Lung (tissue), 12 donors: ENCODE results near the gene MAG. TPM values are rescaled to one million over a fixed set of nuclear protein-coding genes. Genes with fewer than 3 reads are reported as not detected.

Experiments used
- ATAC-seq: fragments of 200-7000 bp; cut with Tn5 transposase; one replicate; pipeline ENCODE4 v1.9.1; 2020; ENCODE audit warnings: moderate number of reproducible peaks; ENCODE audit not compliant: insufficient read depth, low FRiP score
- DNase-seq, 3 donors: peaks; one replicate each; pipeline ENCODE4 v3.0.0-alpha.2; 2013 to 2017
- H3K27ac ChIP-seq, 2 donors: one replicate each; pipeline ENCODE4 v1.5.1; 2013; ENCODE audit warnings: mild to moderate bottlenecking in 2 of 2, moderate library complexity in 2 of 2, control low read depth in 1 of 2, inconsistent platforms in 1 of 2, low read depth in 1 of 2, low read length in 1 of 2
- H3K27me3 ChIP-seq, 3 donors: one replicate each; pipeline ENCODE4 v1.5.1; 2013; ENCODE audit warnings: low read length in 2 of 3; ENCODE audit not compliant: control insufficient read depth in 3 of 3, insufficient read depth in 3 of 3
- H3K36me3 ChIP-seq, 4 donors: one replicate each; pipeline ENCODE4 v1.5.1; 2013; ENCODE audit warnings: low read length in 4 of 4, mild to moderate bottlenecking in 1 of 4, moderate library complexity in 1 of 4; ENCODE audit not compliant: control insufficient read depth in 4 of 4, insufficient read depth in 4 of 4
- H3K4me1 ChIP-seq, 5 donors: one replicate each; pipeline ENCODE4 v1.5.1; 2013; ENCODE audit warnings: low read length in 5 of 5, mild to moderate bottlenecking in 2 of 5, moderate library complexity in 1 of 5; ENCODE audit not compliant: control insufficient read depth in 5 of 5, insufficient read depth in 5 of 5
- H3K4me3 ChIP-seq: one replicate; pipeline ENCODE4 v1.5.1; 2013; ENCODE audit warnings: mild to moderate bottlenecking, control low read depth, moderate library complexity
- H3K9ac ChIP-seq, 2 donors: one replicate each; pipeline ENCODE4 v1.5.1; 2013; ENCODE audit warnings: low read length in 2 of 2, control low read depth in 1 of 2; ENCODE audit not compliant: insufficient read depth in 1 of 2
- H3K9me3 ChIP-seq, 4 donors: one replicate each; pipeline ENCODE4 v1.5.1; 2013; ENCODE audit warnings: low read length in 3 of 4, mild to moderate bottlenecking in 1 of 4, moderate library complexity in 1 of 4; ENCODE audit not compliant: control insufficient read depth in 4 of 4, insufficient read depth in 3 of 4
- CTCF ChIP-seq: IDR thresholded peaks from 2 replicates; pipeline ENCODE4 v1.5.1; 2012; ENCODE audit warnings: mild to moderate bottlenecking; ENCODE audit errors: control extremely low read depth, extremely low read depth
- WGBS, 2 donors: extraction: QIAGEN DNeasy Blood & Tissue Kit; methylation state at CpG; one replicate each; pipeline ENCODE4 v1.1.7; 2013; 5-methylcytosine and 5-hydroxymethylcytosine counted together
- polyA plus RNA-seq, 2 donors: library from polyadenylated mRNA; stranded (reverse); fragments of 200-250 nt; gene quantifications; one replicate each; pipeline ENCODE4 v1.2.1, GENCODE V29; 2013
- total RNA-seq, 2 donors: library from RNA; depleted of rRNA in 1 of 2; stranded (reverse); fragments of >200 nt in 1 of 2; gene quantifications; one replicate each; pipeline ENCODE4 v1.2.1, GENCODE V29; 2014 to 2021
- donor health status: control.
- donor health status: control.
- donor health status: Bipolar disorder and iron deficiency.
- donor health status: healthy.
- donor health status: DM: yes; HTN: yes; CAD: no.

The MAG gene
- total and polyA plus RNA-seq, 4 donors: 0.08 to 8.8 (median 1.9) TPM

GRCh38 chr19:35362261-35363000, 70.5 kb downstream of the MAG start:
- no peak for ATAC-seq
- DNase-seq: no peak

GRCh38 chr19:35363001-35363590, 71.1 kb downstream of the MAG start:
- Histone ChIP-seq H3K9me3 (no peaks in the 10 kb centered on the region), H3K4me1 (peaks cover 0 to 4% (median 2%) of the 10 kb centered on the region in 5 donors), H3K27me3 (peaks cover 0 to 4% (median 0%) of the 10 kb centered on the region in 3 donors), H3K27ac (no peak overlapping the region), H3K4me3 (no peak overlapping the region), H3K9ac (no peak overlapping the region), H3K36me3 (no peaks in the 10 kb centered on the region)
- WGBS, 2 donors: 88% methylated on average over 10 of the region's 11 CpGs; no CpG with 5 or more reads in 1 of the 2 donors
- no peak for TF ChIP-seq CTCF
- no peak for ATAC-seq
- no peak for DNase-seq

More at GRCh38 chr19:35362261-35363000, 70.5 kb downstream of the MAG start:
- 88% methylated on average over 14 of the region's 14 CpGs; no CpG with 5 or more reads in 1 of the 2 donors for WGBS, 2 donors
- no peak for TF ChIP-seq CTCF
- no peak overlapping the region for H3K27ac ChIP-seq
- peaks cover 0 to 10% (median 5%) of the 10 kb centered on the region in 5 donors for H3K4me1 ChIP-seq
- H3K9ac ChIP-seq: no peak overlapping the region
- H3K27me3 ChIP-seq: peaks cover 0 to 2% (median 0%) of the 10 kb centered on the region in 3 donors
- no peak overlapping the region for H3K4me3 ChIP-seq
- no peaks in the 10 kb centered on the region for H3K36me3 ChIP-seq
- no peaks in the 10 kb centered on the region for H3K9me3 ChIP-seq

Other genes with a start within 250 kb of the MAG start
- 100 to 1,000 TPM; 130 to 172 TPM for gene FXYD3, start 176.3 kb upstream of the MAG start, total RNA-seq
- 100 to 1,000 TPM; 147 to 467 TPM for gene FXYD3, start 176.3 kb upstream of the MAG start, polyA plus RNA-seq
- 1 to 10 TPM; 3.5 to 4.6 TPM for gene LGI4, start 157.1 kb upstream of the MAG start, total RNA-seq
- gene LGI4, start 157.1 kb upstream of the MAG start, polyA plus RNA-seq: 10 to 100 TPM in 1 of 2 donors, 1 to 10 TPM in 1; 1.6 to 11.2 TPM
- 10 to 100 TPM; 17.8 to 27.5 TPM for gene FXYD1, start 153.3 kb upstream of the MAG start, total RNA-seq
- gene FXYD1, start 153.3 kb upstream of the MAG start, polyA plus RNA-seq: 10 to 100 TPM in 1 of 2 donors, 1 to 10 TPM in 1; 5.7 to 37.6 TPM
- gene FXYD7, start 148.9 kb upstream of the MAG start, total RNA-seq: not detected
- under 1 TPM; 0.31 to 0.39 TPM for gene FXYD7, start 148.9 kb upstream of the MAG start, polyA plus RNA-seq
- 100 to 1,000 TPM in 1 of 2 donors, 1 to 10 TPM in 1; 9.9 to 124 TPM for gene FXYD5, start 137.4 kb upstream of the MAG start, total RNA-seq
- 100 to 1,000 TPM; 152 to 203 TPM for gene FXYD5, start 137.4 kb upstream of the MAG start, polyA plus RNA-seq
- under 1 TPM in 1 of 2 donors, not detected in 1; 0.28 TPM for gene FAM187B, start 63.4 kb upstream of the MAG start, total RNA-seq
- gene FAM187B, start 63.4 kb upstream of the MAG start, polyA plus RNA-seq: under 1 TPM in 1 of 2 donors, not detected in 1; 0.20 TPM
- gene LSR, start 43.2 kb upstream of the MAG start, total RNA-seq: 10 to 100 TPM; 30.8 to 82.0 TPM
- 10 to 100 TPM; 60.0 to 77.4 TPM for gene LSR, start 43.2 kb upstream of the MAG start, polyA plus RNA-seq
- gene USF2, start 23.2 kb upstream of the MAG start, total RNA-seq: 100 to 1,000 TPM in 1 of 2 donors, 10 to 100 TPM in 1; 74.9 to 138 TPM
- 100 to 1,000 TPM; 129 to 163 TPM for gene USF2, start 23.2 kb upstream of the MAG start, polyA plus RNA-seq
- 1 to 10 TPM in 1 of 2 donors, under 1 TPM in 1; 0.28 to 1.5 TPM for gene HAMP, start 9.6 kb upstream of the MAG start, total RNA-seq
- gene HAMP, start 9.6 kb upstream of the MAG start, polyA plus RNA-seq: 10 to 100 TPM in 1 of 2 donors, 1 to 10 TPM in 1; 1.7 to 85.7 TPM
- 10 to 100 TPM; 13.5 to 53.8 TPM for gene CD22, start 37.0 kb downstream of the MAG start, total RNA-seq
- 10 to 100 TPM in 1 of 2 donors, 1 to 10 TPM in 1; 4.7 to 48.0 TPM for gene CD22, start 37.0 kb downstream of the MAG start, polyA plus RNA-seq
- gene FFAR1, start 55.7 kb downstream of the MAG start, total RNA-seq: under 1 TPM; 0.37 to 0.49 TPM
- gene FFAR1, start 55.7 kb downstream of the MAG start, polyA plus RNA-seq: 1 to 10 TPM in 1 of 2 donors, under 1 TPM in 1; 0.06 to 1.1 TPM
- under 1 TPM; 0.26 to 0.55 TPM for gene FFAR3, start 66.3 kb downstream of the MAG start, total RNA-seq
- gene FFAR3, start 66.3 kb downstream of the MAG start, polyA plus RNA-seq: 10 to 100 TPM in 1 of 2 donors, under 1 TPM in 1; 0.06 to 20.9 TPM
- under 1 TPM in 1 of 2 donors, not detected in 1; 0.21 TPM for gene GPR42, start 78.9 kb downstream of the MAG start, total RNA-seq
- gene GPR42, start 78.9 kb downstream of the MAG start, polyA plus RNA-seq: 1 to 10 TPM in 1 of 2 donors, not detected in 1; 1.5 TPM
- 1 to 10 TPM; 2.6 to 6.2 TPM for gene FFAR2, start 156.1 kb downstream of the MAG start, total RNA-seq
- 100 to 1,000 TPM in 1 of 2 donors, 1 to 10 TPM in 1; 1.2 to 113 TPM for gene FFAR2, start 156.1 kb downstream of the MAG start, polyA plus RNA-seq
- not detected for gene KRTDAP, start 198.3 kb downstream of the MAG start, total RNA-seq
- gene KRTDAP, start 198.3 kb downstream of the MAG start, polyA plus RNA-seq: under 1 TPM; 0.16 to 0.49 TPM
- gene DMKN, start 221.5 kb downstream of the MAG start, total RNA-seq: 100 to 1,000 TPM in 1 of 2 donors, 10 to 100 TPM in 1; 84.6 to 127 TPM
- gene DMKN, start 221.5 kb downstream of the MAG start, polyA plus RNA-seq: 100 to 1,000 TPM in 1 of 2 donors, 10 to 100 TPM in 1; 79.0 to 278 TPM
- under 1 TPM in 1 of 2 donors, not detected in 1; 0.09 TPM for gene SBSN, start 236.2 kb downstream of the MAG start, total RNA-seq
- under 1 TPM; 0.08 to 0.39 TPM for gene SBSN, start 236.2 kb downstream of the MAG start, polyA plus RNA-seq
- not detected for gene GAPDHS, start 241.3 kb downstream of the MAG start, total RNA-seq
- gene GAPDHS, start 241.3 kb downstream of the MAG start, polyA plus RNA-seq: not detected